Limb (tissue), 2 donors: ENCODE results near the gene TALDO1.
"Not testable (repeated sequence)": the region's sequence is repeated elsewhere in the genome, so short reads cannot be mapped to it uniquely, and the experiment has no call there.

Source experiments
- DNase-seq, 2 donors: peaks; one replicate each; pipeline ENCODE4 v3.0.0-alpha.2; 2016; ENCODE audit errors: extremely low spot score in 2 of 2

TALDO1 gene

DNA sequence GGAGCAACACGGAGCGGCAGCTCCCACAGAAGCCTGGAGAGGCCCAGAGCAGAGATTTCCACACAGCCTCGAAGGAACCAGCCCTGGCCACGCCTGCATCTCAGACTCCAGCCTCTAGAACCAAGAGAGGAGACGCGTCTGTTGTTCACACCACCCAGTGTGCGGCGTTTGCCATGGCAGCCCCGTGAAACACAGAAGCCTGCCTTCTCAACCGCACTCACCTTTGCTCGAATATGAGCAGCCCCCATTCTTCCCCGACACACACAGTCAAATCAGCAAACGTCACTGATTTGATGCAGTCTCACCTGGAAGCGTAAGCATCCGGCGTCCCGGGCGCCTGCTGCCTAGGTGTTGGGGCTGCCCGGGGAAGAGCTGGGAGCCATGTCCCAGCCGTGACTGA lies 14.2 kb upstream of the TALDO1 start:
- no peak for DNase-seq

DNA sequence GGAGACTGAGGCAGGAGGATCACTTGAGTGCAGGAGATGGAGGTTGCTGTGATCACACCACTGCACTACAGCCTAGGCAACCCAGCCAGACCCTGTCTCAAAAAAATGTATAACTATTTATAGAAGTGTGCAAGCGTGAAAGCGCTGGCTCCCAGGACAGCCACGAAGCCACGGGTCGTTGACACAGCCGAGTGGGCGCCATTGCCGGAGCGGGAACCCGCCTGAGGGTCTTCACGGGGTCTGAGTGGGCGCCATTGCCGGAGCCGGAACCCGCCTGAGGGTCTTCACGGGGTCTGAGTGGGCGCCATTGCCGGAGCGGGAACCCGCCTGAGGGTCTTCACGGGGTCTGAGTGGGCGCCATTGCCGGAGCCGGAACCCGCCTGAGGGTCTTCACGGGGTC lies 12.7 kb upstream of the TALDO1 start:
- DNase-seq, result not testable (repeated sequence)

DNA sequence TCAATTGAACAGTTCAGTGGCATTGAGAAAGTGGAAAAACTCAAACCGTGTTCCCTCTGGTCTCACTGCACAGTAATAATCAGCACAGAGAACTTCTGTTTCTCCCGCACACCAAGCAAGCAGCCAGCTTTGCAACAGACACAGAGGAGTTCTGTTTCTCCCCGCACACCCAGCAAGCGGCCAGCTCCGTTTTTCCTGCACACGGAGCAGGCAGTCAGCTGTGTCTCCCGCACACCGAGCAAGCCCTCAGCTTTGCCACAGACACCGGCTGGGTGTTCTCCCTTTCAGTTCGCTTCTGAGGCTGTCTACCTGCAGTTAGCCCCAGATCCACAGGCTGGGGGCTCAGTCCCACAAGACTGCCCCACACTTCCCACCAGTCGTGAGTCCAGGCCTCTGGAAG lies 9.9 kb upstream of the TALDO1 start:
- no peak for DNase-seq

DNA sequence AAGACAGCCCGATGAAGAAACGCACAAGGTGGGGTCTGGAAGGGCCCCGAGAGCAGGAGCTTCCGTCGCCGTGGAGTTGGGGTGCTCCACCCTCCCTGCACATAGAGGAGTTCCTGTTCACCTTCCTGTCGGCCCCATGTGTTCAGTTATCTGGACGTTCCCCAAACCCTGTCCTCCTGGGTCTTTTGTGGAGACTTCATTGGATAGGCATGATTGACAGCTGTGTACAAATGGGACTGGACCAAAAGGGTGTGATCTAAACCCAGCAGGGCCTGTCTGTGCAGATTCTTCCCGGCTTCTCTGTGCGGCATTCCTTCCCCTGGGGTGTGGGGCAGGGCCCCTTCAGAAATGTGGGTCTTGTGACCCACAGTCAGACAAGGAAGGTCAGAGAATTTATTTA lies 9.4 kb upstream of the TALDO1 start:
- not testable (repeated sequence) for DNase-seq

DNA sequence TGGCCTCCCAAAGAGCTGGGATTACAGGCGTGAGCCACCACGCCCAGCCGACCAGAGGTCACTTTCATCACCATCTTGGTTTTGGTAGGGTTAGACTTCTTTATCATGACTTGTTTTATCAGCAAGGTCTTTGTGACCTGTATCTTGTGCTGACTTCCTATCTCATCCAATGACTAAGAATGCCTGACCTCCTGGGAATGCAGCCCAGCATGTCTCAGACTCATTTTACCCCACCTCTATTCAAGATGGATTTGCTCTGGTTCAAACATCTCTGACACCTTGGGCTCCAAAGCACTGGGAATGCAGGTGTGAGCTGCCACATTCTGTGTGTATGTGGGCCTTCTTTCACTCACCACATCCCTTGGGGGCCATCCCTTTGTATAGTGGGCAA lies 5.1 kb upstream of the TALDO1 start:
- DNase-seq, result no peak

DNA sequence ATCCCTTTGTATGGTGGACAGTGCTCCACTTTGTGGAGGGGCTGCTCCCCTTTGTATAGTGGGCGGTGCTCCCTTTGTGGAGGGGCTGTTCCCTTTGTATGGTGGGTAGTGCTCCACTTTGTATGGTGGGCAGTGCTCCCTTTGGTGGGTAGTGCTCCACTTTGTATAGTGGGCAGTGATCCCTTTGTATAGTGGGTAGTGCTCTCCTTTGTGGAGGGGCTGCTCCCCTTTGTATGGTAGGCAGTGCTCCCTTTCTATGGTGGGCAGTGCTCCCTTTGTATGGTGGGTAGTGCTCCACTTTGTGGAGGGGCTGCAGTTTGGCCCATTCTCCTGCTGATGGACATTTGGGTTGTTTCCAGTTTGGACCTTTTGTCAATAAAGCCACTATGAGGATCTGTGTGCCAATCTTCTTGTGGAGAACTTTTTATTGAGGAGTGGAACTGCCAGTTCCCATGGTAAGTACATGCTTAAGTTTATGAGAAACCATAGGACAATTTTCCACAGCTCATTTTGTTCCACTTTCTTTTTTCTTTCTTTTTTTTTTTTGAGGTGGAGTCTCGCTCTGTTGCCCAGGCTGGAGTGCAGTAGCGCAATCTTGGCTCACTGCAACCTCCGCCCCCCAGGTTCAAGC lies 4.6 kb upstream of the TALDO1 start:
- DNase-seq, result no peak

DNA sequence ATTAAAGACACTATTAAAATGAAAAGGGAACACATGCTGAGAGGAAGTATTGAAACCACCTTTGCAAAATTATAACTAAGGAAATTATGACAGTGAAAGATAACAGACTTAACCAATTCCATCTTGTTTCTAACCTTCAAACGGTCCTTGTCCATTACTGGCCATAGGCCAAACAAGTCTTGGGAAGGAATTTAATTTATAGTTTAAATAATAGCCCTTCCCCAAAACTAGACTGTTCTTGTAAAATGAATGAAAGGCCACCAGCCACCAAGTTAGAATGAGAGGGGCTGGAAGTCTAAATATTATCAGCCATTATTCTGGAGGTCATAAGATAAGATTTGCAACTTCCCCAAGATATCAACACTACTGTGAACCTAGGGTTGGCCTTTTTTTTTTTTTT lies 1.8 kb upstream of the TALDO1 start:
- DNase-seq, result no peak

DNA sequence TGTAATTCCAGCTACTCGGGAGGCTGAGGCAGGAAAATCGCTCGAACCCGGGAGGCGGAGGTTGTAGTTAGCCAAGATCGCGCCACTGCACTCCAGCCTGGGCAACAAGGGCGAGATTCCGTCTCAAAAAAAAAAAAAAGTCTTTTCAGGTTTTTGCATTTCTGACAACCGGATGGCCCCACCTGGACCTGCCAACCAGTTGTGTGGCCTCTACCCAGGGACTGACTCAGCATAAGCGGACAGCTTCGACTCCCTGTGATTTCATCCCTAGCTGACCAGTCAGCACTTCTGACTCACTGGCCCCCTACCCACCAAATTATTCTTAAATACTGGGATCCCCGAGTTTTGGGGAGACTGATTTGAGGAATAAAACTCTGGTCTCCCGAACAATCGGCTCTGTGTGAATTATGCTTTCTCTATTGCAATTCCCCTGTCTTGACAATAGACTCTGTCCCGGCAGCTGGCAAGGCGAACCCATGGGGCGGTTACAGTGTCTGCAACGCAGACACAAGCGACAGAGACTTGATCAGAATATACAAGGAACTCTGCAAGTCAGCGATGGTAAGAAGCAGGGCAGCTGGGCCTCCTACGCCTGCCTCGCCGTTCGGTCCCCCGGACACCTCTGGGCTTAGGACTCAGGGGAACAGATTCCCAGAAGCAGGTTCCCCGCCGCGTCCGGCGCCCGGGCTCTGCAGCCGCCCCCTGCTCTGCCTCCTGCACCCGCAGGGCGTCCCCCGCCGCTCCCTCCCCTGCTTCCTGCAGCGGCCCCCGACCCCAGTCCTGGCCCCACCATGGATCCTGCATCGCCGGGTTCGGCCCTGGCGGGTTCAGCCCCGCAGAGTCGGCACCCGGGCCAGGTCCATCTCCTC lies 741 bp upstream of the TALDO1 start:
- no peak for DNase-seq

DNA sequence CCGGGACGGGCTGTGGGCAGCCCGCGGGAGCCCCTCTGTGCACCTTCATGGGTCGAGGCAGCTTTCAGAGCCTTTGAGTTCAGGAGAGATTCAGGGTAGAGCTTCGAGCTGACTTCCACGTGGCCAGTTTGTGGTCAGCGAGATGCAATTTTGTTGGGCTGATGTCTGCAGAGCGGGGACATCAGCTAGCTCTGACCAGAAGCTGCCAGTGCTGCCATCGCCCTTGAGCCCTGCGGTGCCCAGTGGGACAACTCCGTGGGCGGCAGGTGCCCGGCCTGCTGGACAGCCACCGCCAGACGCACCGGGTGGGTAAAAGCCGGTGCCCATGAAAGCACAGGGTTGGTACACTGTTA lies 719 bp downstream of the TALDO1 start:
- DNase-seq, result no peak

DNA sequence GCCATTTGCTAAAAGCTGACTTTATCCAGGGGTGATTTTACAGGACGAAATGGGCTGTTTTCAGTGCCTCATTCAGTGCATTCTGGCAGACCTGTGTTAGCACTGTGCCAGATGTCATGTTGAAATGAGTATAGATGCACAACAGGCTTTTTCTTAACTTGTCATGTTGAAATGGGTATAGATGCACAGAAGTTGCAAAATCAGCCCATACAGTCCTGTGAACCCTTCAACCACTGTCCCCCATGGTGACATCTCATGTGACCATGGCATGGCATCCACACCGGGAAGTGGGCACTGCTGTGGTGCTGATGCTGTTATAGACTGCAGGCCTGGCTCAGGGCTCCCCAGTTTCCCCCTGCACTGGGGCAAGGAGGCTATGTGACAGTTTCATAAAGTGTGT lies 2.5 kb downstream of the TALDO1 start:
- DNase-seq, result no peak

DNA sequence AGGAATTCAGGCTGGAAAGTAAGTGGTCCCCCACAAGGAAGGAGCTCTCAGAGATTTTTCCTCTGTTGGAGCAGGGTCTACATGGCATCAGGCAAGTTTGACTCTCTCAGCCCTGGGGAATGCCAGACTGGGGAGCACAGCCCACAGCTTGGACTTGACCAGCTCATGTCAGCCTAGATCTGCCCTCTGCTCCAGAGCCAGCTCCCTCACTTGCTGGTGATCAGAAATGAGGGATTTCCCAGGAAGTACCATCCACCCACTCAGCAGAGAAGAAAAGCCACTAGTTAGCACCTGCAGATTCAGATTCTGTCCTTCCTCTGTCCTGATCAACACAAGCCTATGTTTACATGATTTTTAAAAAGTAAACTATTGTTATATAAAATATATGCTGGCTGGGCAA lies 13.0 kb downstream of the TALDO1 start:
- no peak for DNase-seq

DNA sequence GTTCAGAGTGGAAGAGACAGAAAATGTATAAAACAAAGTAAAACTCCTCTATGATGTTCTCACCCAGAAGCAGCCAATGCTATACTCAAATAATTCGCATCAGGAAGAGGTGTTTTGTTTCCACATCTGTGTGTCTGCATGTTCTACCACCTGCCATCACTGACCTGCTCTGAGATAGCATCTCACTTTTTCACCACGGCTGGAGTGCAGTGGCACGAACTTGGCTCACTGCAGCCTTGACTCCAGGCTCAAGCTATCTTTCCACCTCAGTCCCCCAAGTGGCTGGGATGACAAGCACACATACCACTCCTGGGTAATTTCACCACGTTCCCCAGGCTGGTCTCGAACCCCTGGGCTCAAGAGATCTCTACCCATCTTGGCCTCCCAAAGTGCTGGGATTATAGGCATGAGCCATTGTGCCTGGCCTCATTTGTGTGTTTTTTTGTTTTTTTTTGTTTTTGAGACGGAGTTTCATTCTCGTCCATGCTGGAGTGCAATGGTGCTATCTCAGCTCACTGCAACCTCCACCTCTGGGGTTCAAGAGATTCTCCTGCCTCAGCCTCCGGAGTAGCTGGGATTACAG lies 14.4 kb downstream of the TALDO1 start:
- no peak for DNase-seq

DNA sequence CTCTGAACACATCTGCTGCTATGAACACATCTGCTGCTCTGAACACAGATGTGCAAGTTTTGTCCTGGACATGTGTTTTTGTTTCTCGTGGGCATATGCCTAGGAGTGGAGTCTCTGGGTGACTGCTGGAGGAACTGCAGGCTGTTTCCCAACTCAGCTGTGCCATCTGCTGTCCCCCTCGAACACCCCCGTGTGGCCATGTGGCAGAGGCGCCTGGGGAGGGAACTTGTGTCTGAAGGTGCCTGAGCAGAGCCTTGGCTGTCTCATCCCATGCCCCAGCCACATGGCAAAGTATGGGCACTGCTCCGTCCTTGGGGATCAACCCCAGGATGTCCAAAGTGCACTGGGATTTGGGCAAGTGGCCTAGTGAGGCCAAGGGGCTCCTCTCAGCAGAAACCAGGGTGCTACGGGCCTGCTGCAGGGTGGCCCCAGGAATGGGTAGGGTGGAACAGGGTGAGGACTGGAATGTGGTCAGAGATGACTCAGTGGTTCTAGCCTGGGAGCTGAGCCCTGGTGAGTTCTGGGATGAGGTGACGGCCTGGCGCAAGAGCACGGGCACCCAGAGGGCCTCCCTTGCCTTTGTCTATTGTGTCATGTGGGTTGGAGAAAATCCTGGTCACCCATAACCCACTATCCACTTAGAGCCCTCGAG lies 15.3 kb downstream of the TALDO1 start:
- DNase-seq, result peak in 1 of 2 donors; percentile 13

DNA sequence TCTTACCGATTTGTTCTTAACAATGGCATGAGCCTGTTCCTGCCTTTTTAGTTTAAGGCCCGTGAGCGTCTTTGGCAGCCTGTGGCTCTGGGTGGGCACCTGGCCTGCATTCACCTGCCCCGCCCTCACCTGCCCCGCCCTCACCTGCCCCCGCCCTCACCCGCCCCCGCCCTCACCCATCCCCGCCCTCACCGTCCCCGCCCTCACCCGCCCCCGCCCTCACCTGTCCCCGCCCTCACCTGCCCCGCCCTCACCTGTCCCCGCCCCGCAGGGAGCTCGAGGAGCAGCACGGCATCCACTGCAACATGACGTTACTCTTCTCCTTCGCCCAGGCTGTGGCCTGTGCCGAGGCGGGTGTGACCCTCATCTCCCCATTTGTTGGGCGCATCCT lies 15.8 kb downstream of the TALDO1 start:
- DNase-seq, result no peak

DNA sequence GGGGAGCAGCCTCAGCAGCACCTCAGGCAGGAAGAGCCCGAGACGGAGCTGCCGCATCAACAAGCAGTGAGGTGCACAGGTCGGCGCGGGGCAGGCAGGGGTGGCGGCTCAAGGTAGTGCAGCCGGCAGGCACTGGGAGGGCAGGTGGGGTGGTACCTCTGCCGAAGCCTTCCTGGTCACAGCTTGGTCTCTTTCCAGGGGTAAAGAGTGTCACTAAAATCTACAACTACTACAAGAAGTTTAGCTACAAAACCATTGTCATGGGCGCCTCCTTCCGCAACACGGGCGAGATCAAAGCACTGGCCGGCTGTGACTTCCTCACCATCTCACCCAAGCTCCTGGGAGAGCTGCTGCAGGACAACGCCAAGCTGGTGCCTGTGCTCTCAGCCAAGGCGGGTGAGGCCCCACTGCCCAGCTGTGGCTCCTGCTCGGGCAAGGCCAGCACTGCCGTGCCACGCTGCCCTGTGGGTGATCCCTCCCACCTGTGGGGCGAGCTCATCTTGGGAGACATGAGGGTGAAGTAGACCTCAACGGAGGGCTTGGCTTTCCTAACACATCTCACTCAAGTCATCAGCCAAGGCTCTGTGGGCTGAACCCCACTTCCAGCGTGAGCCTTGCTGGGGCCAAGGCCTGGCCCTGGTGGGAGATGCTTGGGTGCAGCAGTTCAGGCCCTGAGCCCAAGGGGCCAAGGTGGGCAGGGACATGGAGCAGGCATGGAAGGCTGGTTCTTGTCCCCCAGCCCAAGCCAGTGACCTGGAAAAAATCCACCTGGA lies 16.5 kb downstream of the TALDO1 start:
- no peak for DNase-seq

DNA sequence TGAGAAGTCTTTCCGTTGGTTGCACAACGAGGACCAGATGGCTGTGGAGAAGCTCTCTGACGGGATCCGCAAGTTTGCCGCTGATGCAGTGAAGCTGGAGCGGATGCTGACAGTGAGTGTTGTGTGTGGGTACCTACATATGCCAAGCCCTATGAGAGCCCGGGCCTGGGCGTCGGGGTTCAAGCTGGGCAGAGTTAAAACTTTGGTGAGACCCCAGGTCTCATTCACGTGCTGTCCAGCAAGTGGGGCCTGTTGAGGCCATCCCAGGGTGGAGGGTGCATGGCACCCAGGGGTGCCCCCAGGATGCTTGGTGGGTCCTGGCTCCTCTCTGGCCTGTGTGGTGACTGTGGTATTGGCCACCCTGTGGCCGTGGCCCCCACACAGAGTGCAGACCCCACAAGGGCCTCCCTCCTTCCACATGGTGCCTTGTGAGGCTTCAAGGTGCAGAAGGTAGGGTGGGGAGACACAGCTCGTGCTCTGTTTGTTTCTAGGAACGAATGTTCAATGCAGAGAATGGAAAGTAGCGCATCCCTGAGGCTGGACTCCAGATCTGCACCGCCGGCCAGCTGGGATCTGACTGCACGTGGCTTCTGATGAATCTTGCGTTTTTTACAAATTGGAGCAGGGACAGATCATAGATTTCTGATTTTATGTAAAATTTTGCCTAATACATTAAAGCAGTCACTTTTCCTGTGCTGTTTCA lies 17.2 kb downstream of the TALDO1 start:
- DNase-seq, result no peak

DNA sequence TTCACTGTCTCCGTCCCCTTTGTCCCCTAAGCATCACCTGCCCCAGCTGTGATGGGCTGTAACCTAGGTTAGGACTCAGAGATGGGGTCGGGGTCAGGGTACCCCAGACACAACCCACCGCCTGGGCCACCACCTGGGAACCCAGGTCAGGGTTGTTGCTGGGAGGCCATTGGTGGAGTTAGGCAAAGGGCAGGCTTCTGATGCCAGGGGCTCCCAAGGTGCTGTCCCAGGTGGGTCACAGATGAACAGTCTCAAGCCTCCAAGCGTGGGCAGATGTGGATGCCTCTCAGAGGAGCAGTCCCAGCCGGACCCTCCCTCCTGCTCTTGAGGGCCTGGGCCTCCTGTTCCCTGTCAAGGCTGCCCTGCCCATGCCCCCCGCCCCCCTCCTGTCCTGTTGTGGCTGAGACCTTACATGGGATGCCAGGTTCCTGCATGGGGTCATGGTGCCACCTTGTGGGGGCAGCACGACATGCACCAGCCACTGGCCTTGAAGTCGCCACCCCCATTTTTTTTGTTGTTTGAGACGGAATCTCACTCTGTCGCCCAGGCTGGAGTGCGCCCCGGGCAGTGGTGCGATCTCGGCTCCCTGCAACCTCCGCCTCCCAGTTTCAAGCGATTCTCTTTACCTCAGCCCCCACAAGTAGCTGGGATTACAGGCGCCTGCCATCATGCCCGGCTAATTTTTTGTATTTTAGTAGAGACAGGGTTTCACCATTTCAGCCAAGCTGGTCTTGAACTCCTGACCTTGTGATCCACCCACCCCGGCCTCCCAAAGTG lies 17.9 kb downstream of the TALDO1 start:
- DNase-seq, result peak in 1 of 2 donors; percentile 67

DNA sequence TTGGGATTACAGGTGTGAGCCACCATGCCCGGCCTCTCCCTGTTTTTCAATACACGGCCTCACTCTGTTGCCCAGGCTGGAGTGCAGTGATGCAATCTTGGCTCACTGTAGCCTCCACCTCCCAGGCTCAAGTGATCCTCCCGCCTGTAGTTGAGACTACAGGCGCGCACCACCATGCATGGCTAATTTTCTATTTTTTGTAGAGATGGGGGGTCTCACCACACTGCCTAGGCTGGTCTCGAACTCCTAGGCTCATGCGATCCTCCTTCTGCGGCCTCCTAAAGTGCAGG lies 18.5 kb downstream of the TALDO1 start:
- no peak for DNase-seq

DNA sequence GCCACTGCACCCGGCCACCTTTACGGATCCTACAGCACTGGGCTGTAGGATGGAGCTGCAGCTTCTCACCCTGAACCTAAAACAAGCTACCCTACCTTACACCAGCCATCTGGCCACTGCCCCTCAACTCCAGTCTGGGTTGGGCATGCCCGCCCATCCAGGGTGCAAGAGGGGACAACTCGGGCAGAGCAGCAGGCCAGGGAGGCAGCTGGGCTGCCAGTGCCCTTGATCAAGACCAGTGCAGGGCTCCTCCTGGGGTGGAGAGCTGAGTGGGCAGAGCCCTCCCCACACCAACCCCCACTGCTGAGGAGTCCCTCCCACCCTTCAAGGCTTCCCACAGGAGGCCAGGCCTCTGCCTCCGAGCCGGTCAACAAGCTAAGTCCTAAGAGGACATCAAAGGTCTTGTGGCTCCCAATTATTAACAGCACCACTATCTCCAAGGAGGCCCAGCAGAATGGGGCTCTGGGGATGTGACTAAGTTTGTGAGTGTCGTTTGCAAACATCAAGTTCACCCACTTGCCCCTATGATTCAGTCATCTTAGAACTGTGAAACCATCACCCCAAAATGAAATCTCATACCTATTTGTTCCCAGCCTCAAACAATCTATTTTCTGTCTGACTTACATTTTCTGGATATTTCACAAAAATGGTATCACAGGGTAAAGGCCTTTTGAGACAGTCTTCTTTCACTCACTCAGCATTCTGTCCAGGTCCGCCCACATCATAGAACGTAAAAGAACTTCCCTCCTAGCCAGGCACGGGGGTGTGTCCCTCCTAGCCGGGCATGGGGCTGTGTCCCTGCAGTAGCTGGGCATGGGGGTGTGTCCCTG lies 19.1 kb downstream of the TALDO1 start:
- no peak for DNase-seq

DNA sequence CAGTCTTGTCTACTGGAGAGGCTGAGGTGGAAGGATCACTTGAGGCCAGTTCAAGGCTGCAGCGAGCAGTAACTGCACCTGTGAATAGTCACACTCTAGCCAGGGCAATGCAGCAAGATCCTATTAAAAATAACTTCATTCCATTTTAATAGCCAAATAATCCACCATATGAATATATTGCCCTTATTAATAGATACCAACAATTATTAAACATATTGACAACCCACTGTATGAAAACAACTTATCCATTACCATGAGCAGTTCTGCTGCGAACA lies 19.6 kb downstream of the TALDO1 start:
- DNase-seq, result no peak
